ENCODE results near the gene AP2B1.

Gene AP2B1

DNA sequence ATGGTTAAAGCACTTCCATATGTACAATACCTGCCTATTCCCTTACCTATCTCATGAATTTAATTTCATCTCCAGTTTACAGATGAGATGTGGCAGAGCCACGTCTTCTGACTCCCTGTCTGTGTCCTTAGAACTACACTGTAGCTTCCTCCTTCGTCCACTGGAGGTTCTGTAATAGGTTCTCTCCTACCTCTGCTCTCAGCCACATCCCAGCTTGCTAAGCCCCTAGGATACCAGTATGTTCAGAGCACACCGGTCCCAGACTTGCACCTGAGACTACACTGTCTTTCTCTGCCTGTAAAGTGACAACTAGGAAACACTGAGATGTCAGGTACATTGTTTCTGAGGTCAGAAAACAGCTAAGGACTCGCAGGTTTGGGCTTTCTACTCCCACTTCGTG, 140.5 kb downstream of the AP2B1 start:
- TF ChIP-seq, protein P1, sequence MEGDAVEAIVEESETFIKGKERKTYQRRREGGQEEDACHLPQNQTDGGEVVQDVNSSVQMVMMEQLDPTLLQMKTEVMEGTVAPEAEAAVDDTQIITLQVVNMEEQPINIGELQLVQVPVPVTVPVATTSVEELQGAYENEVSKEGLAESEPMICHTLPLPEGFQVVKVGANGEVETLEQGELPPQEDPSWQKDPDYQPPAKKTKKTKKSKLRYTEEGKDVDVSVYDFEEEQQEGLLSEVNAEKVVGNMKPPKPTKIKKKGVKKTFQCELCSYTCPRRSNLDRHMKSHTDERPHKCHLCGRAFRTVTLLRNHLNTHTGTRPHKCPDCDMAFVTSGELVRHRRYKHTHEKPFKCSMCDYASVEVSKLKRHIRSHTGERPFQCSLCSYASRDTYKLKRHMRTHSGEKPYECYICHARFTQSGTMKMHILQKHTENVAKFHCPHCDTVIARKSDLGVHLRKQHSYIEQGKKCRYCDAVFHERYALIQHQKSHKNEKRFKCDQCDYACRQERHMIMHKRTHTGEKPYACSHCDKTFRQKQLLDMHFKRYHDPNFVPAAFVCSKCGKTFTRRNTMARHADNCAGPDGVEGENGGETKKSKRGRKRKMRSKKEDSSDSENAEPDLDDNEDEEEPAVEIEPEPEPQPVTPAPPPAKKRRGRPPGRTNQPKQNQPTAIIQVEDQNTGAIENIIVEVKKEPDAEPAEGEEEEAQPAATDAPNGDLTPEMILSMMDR (IDR thresholded peaks at IDR 0.05; ENCODE audit: low read depth, low read length), result no peak
- DNase-seq (ENCODE audit: extremely low read depth, low read depth), result no peak

DNA sequence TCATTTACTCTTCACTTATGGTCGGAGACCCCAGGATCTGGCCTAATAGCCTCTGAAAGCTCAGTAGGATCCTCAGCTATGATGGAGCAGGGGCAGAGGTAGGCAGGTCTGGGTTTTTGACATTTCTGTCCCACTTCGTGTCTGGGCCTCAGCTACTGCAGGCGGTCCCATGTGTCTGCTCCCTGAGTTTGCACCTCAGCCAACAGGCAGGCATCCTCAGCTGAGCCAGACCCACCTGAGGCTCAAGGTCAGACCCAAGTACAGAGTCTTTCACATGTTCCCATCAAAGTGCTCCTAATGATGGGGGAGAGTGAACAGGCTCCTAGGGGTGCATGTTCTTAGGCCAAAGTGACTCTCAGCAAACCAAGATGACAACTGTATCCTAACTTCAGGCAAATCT, 141.4 kb downstream of the AP2B1 start:
- TF ChIP-seq, protein P1 (IDR thresholded peaks at IDR 0.05; ENCODE audit: low read depth, low read length), result no peak
- DNase-seq (ENCODE audit: extremely low read depth, low read depth), result no peak

- TF ChIP-seq, protein P1 (IDR thresholded peaks at IDR 0.05; ENCODE audit: low read depth, low read length), result no peak
- no peak for DNase-seq (ENCODE audit: extremely low read depth, low read depth)
These were observed 142.3 kb downstream of the AP2B1 start for GRCh38 chr17:35729405-35729833.

DNA sequence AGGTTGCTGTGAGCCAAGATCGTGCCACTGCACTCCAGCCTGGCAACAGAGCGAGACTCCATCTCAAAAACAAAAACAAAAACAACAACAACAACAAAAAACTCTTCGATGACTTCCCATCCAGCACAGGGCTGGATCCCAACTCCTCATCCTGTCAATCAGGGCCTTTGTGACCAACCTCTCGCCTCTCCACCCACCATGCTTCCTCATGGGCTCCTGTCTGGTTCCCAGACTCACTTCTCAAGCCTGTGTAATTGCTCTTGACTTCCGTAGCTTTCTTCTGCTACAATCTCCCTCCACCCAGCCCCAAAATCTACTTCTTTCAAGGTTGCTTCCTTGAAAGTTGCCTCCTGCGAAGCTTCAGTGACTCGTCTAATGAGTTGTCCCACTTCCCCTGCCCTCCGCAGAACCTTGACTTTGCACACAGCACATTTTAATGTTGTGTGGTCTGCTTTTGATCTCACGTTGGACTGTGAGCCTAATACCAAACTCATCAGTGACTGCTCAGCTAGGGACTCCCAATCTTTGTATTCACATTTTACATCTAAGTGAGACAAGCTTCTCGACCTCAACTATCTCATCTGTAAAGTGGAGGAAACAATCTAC, 143.4 kb downstream of the AP2B1 start:
- no peak for DNase-seq (ENCODE audit: extremely low read depth, low read depth)
- TF ChIP-seq, protein P1 (IDR thresholded peaks at IDR 0.05; ENCODE audit: low read depth, low read length), result no peak

- DNase-seq (ENCODE audit: extremely low read depth, low read depth), result no peak
- TF ChIP-seq, protein P1 (IDR thresholded peaks at IDR 0.05; ENCODE audit: low read depth, low read length), result no peak
These were observed 144.3 kb downstream of the AP2B1 start, which contains the start of gene RASL10B for GRCh38 chr17:35731239-35731916. Gene RASL10B, plus strand, starts transcription at chr17:35731639. Its CDS starts 3,546 bp downstream, at chr17:35735185.

DNA sequence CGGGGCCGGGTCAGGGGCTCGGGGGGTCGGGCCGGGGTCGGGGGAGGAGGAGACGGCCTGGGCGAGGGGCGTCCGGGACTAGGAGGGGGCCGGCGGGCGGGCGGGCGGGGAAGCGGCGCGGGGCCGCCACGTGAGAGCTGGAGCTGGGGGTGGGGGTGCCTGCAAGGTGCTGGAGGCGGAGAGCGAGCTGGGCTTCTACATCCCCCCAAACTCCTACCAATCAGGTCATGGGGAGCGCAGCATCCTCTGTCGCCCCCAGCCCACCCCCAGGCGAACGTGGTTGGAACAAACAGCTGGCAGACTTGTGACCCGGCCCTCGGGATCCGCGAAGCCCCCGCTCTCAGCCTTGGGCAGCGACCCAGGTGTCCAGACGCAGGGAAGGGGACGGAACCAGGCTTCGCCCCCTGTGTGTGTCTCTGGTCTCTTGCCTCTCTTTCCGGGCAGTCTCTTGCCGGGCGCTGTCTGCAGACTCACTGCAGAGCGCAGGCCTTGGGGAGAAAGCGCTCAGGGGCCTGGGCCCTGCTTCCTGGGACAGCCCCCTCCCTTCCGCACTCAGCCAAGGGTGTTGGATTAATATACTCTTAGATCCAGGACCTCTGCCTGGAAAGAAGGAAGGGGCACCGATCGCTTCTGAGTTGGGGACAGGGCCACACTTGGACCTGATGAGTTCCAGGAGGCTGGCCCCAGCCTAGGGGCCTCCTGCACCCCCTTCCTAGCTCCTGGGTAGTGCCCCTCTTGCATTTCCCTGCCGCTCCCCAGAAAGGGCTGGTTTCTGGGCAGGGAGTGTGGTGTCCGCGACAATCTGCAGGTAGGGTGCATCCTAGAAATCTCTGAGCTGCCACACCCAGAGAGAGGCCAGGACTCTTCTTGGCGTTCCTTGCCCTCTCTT, 145.0 kb downstream of the AP2B1 start:
- DNase-seq (ENCODE audit: extremely low read depth, low read depth), result no peak
- TF ChIP-seq, protein P1 (IDR thresholded peaks at IDR 0.05; ENCODE audit: low read depth, low read length), result no peak

GRCh38 chr17:35732806-35733136, 145.6 kb downstream of the AP2B1 start:
- no peak for DNase-seq (ENCODE audit: extremely low read depth, low read depth)
- TF ChIP-seq, protein P1 (IDR thresholded peaks at IDR 0.05; ENCODE audit: low read depth, low read length), result no peak

Data from AG09319 (cell line).